Heart left ventricle (tissue), 13 donors: ENCODE data around the gene BORCS8.

ENCODE experiments used
- CTCF ChIP-seq, 12 donors: fragments of 200-600 bp; sonication (generic) in 4 of 12; IDR thresholded peaks; one replicate each; pipeline versions ENCODE4 v1.5.0 to v1.8.0; 2018 to 2022; ENCODE audit warnings: antibody characterized with exemption in 12 of 12, mild to moderate bottlenecking in 5 of 12
- POLR2A ChIP-seq, 2 donors: fragments of 450-650 bp; IDR thresholded peaks; one replicate each; pipeline ENCODE4 v1.6.1; 2017; ENCODE audit warnings: antibody characterized with exemption in 2 of 2, mild to moderate bottlenecking in 2 of 2, moderate library complexity in 2 of 2
- donor health status: ischemic (EF 13 %, LVEDD 7.1; RV severe dilation, severe dysfunction).
- donor health status: DM: no; HTN: yes; CAD: no.
- donor health status: DM: no; HTN: no; CAD: no.
- donor health status: ischemic (EF 25% LVEDD 6.9; RV normal size, moderate dysfunction).
- donor health status: ischemic (EF 25% LVEDD 5.7; RV mildly dilated, moderate dysfunction).
- donor health status: ischemic (EF 35%, LVEDD 5.7; RV mildly dilated, moderate dysfunction).
- donor health status: nonischemic (EF 11% LVEDD 7.7; RV severe dilation, severe dysfunction).
- donor health status: DM: yes; HTN: yes; CAD: no.
- donor health status: PGD.
- donor health status: ischemic (EF 29% LVEDD 5.4; RV normal size, mild dysfunction).
- donor health status: nonischemic (EF 23%, LVEDD 6.1; RV moderate dilation, normal function).

DNA sequence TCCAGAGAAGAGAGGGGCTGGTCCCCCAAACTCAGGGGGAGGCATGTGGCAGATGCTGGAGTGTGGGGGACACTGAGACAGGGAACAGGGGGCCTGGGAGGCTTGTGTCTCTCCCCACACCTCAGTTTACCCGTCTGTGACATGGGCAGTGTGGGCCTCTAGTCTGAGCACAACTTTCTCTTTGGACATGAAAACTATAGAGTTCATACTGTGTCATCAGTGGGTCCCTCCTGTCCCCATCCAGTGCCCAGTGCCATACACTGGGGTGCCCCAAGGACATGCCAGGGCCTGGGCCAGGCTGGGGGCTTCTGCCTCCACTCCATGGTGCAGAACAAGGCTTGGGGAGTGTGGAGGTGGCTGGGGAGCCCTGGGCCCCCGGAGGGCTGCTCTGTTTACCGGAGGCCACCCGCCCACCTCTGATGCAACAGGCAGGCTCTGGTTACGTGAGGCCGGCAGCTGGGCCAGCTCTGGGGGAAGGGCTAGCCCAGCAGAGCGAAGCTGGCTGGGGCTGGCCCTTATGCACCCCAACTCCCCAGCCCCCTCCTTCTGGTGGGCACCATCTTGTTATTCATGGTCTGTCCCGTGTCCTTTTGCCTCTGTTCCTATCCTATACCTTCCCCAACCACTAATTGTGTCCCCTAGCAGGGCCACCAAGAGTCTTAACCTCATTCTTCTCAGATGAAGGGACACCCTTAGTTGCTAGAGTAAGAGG lies 20.0 kb downstream of the BORCS8 start:
- no peak for TF ChIP-seq CTCF (IDR thresholded peaks at IDR 0.05)
- TF ChIP-seq POLR2A (IDR thresholded peaks at IDR 0.05) = no peak
